Measurements from ENCODE around the gene RCE1.

RCE1 gene

GRCh38 chr11:66887526-66887925, 44.3 kb downstream of the RCE1 start:
- DNase-seq (ENCODE audit: low spot score): no peak

DNA sequence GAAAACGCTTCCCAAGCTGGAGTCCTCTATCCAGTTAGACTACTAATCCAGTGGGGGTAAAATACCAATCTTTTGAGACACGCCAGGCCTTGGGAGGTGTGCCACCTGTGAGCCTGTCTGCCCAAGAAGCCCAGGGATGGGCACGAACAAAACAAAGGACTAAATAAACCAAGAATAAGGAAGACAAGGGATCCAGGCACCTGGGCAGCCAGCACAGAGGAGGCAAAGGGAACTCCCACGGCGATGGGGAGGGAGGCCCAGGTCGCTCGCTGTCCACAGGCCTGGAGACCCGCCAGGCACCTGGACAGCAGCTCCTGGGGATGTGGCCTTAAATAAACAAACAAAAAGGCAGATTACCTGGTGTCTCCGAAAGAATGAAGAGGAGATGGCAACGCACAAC, 45.0 kb downstream of the RCE1 start:
- no peak for DNase-seq (ENCODE audit: low spot score)

GRCh38 chr11:66889960-66890359, 46.7 kb downstream of the RCE1 start:
- DNase-seq (ENCODE audit: low spot score): no peak

DNA sequence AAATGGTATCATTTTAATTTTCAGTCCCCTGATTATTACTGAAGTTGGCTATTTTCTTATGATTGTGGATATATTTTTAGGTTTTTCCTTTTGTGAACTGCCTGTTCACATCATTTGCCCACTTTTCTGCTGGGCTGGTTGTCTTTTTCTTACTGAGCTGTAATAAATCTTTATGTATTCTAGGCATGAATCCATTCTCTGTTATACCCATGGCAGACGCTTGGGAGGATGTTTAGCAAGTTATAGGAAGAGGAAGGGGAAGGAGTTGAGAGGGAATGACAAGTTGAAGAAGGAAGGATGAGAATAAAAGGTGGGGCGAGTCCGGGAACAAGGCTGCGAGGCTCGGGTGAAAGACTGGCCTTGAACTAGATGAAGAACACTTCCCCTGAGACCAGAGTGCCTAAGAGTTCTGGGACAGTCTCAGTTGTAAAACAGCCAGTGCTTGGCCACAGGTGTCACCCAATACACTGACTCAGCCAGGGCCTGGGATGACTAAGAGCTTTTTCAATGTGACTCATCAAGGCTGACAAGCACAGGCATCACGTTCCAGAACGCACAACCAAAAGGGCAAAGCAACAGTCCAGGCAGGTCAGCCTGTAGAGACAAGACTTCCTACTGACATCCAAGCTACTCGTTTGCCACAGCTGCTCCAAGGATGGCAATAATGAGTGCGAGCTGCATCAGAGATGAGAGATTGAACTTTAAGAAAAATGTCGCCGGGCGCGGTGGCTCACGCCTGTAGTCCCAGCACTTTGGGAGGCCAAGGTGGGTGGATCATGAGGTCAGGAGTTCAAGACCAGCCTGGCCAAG, 48.8 kb downstream of the RCE1 start:
- peak; percentile 92 for DNase-seq (ENCODE audit: low spot score)

GRCh38 chr11:66892911-66893310, 49.7 kb downstream of the RCE1 start:
- DNase-seq (ENCODE audit: low spot score): no peak

GRCh38 chr11:66894141-66894540, 50.9 kb downstream of the RCE1 start:
- DNase-seq (ENCODE audit: low spot score): no peak

Data from AG20443 (cell line).